HL-60 (cell line): ENCODE measurements around the gene ARHGAP10.

Source experiments
- GABPA ChIP-seq: IDR thresholded peaks from 2 replicates; pipeline ENCODE4 v1.6.1; 2012; ENCODE audit warnings: low read depth
- POLR2AphosphoS5 ChIP-seq: IDR thresholded peaks from 2 replicates; pipeline ENCODE4 v1.6.1; 2012; ENCODE audit warnings: low read depth
- TF ChIP-seq, protein P1 (sequence below): IDR thresholded peaks from one replicate; pipeline ENCODE4 v1.5.1; 2011; ENCODE audit warnings: low read length, control low read depth, inconsistent platforms; ENCODE audit not compliant: insufficient read depth
- TF ChIP-seq, protein P2 (sequence below): IDR thresholded peaks from 2 replicates; pipeline ENCODE4 v1.6.1; 2012; ENCODE audit warnings: low read depth; ENCODE audit not compliant: insufficient replicate concordance

DNA sequence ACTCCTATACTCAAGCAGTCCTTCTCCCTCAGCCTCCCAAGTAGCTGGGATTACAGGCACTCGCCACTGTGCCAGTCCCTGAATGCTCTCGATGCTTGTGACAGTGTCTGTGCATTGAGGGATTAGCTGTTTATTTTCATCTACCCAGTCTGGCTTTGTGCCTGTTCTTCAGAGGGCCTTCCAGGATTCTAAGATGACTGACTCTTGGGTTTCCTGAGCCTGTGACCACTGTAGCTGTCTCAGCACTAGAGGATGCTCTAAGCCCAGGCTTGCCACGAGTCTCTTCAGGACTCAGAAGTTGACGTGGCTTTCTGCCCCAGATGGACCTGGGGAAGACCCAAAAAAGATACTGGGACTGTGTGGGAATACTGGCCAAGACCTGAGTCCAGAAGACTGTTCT, 201.4 kb downstream of the ARHGAP10 start:
- TF ChIP-seq, protein P1, sequence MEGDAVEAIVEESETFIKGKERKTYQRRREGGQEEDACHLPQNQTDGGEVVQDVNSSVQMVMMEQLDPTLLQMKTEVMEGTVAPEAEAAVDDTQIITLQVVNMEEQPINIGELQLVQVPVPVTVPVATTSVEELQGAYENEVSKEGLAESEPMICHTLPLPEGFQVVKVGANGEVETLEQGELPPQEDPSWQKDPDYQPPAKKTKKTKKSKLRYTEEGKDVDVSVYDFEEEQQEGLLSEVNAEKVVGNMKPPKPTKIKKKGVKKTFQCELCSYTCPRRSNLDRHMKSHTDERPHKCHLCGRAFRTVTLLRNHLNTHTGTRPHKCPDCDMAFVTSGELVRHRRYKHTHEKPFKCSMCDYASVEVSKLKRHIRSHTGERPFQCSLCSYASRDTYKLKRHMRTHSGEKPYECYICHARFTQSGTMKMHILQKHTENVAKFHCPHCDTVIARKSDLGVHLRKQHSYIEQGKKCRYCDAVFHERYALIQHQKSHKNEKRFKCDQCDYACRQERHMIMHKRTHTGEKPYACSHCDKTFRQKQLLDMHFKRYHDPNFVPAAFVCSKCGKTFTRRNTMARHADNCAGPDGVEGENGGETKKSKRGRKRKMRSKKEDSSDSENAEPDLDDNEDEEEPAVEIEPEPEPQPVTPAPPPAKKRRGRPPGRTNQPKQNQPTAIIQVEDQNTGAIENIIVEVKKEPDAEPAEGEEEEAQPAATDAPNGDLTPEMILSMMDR, result no peak
- TF ChIP-seq, protein P2, sequence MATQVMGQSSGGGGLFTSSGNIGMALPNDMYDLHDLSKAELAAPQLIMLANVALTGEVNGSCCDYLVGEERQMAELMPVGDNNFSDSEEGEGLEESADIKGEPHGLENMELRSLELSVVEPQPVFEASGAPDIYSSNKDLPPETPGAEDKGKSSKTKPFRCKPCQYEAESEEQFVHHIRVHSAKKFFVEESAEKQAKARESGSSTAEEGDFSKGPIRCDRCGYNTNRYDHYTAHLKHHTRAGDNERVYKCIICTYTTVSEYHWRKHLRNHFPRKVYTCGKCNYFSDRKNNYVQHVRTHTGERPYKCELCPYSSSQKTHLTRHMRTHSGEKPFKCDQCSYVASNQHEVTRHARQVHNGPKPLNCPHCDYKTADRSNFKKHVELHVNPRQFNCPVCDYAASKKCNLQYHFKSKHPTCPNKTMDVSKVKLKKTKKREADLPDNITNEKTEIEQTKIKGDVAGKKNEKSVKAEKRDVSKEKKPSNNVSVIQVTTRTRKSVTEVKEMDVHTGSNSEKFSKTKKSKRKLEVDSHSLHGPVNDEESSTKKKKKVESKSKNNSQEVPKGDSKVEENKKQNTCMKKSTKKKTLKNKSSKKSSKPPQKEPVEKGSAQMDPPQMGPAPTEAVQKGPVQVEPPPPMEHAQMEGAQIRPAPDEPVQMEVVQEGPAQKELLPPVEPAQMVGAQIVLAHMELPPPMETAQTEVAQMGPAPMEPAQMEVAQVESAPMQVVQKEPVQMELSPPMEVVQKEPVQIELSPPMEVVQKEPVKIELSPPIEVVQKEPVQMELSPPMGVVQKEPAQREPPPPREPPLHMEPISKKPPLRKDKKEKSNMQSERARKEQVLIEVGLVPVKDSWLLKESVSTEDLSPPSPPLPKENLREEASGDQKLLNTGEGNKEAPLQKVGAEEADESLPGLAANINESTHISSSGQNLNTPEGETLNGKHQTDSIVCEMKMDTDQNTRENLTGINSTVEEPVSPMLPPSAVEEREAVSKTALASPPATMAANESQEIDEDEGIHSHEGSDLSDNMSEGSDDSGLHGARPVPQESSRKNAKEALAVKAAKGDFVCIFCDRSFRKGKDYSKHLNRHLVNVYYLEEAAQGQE, result no peak
- TF ChIP-seq POLR2AphosphoS5 (no peak), GABPA (no peak)
